Measurements from ENCODE around the gene FAM20C.

Gene FAM20C

GRCh38 chr7:151346-152050 is 40.9 kb upstream of the FAM20C start:
- peaks cover 0 to 1% (median 0%) of the 10 kb centered on the region in 5 donors for H3K27me3 ChIP-seq (ENCODE audit: control insufficient read depth in 5 of 5, insufficient read depth in 4 of 5, low read length in 5 of 5)
- peaks cover 0 to 5% (median 0%) of the 10 kb centered on the region in 5 donors for H3K36me3 ChIP-seq (ENCODE audit: control insufficient read depth in 5 of 5, insufficient read depth in 5 of 5, low read length in 5 of 5)
- H3K27ac ChIP-seq (ENCODE audit: low read depth, low read length) = no peak overlapping the region
- no peak overlapping the region for H3K4me3 ChIP-seq (ENCODE audit: low read depth in 1 of 5, low read length in 5 of 5)
- no peaks in the 10 kb centered on the region for H3K9me3 ChIP-seq (ENCODE audit: control insufficient read depth in 5 of 5, low read length in 5 of 5)
- peaks cover 0 to 31% (median 22%) of the 10 kb centered on the region in 5 donors for H3K4me1 ChIP-seq (ENCODE audit: control insufficient read depth in 5 of 5, insufficient read depth in 5 of 5, low read length in 5 of 5)
- no peak overlapping the region for H3K9ac ChIP-seq (ENCODE audit: low read length in 5 of 5)

- Histone ChIP-seq H3K4me1 (ENCODE audit: control insufficient read depth in 5 of 5, insufficient read depth in 5 of 5, low read length in 5 of 5) (peaks cover 0 to 35% (median 22%) of the 10 kb centered on the region in 5 donors), H3K9ac (ENCODE audit: low read length in 5 of 5) (no peak overlapping the region), H3K36me3 (ENCODE audit: control insufficient read depth in 5 of 5, insufficient read depth in 5 of 5, low read length in 5 of 5) (no peaks in the 10 kb centered on the region), H3K4me3 (ENCODE audit: low read depth in 1 of 5, low read length in 5 of 5) (no peak overlapping the region), H3K27ac (ENCODE audit: low read depth, low read length) (no peak overlapping the region), H3K9me3 (ENCODE audit: control insufficient read depth in 5 of 5, low read length in 5 of 5) (no peaks in the 10 kb centered on the region), H3K27me3 (ENCODE audit: control insufficient read depth in 5 of 5, insufficient read depth in 4 of 5, low read length in 5 of 5) (peaks cover 0 to 8% (median 0%) of the 10 kb centered on the region in 5 donors)
These were observed 39.5 kb upstream of the FAM20C start for GRCh38 chr7:152702-153391.

DNA sequence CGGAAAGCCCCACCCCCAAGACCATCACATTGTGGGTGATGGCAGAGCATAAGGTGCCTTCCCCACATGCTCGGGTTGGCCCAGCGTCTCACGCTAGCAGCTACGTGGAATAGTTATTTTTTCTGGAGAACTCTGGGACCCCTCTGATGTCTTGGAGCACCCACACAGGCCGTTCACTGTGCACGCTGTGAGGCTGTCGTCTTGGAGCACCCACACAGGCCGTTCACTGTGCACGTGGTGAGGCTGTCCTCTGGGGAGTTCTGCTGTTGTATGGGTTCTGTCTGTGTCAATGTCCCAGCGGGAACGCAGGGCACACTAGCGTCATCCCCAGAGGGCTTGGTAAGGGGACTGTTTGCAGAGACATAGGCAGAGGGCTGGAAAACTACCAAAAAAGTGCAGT is 38.8 kb upstream of the FAM20C start:
- Histone ChIP-seq H3K4me1 (ENCODE audit: control insufficient read depth in 5 of 5, insufficient read depth in 5 of 5, low read length in 5 of 5) (peaks cover 0 to 32% (median 20%) of the 10 kb centered on the region in 5 donors), H3K4me3 (ENCODE audit: low read depth in 1 of 5, low read length in 5 of 5) (no peak overlapping the region), H3K27ac (ENCODE audit: low read depth, low read length) (no peak overlapping the region), H3K27me3 (ENCODE audit: control insufficient read depth in 5 of 5, insufficient read depth in 4 of 5, low read length in 5 of 5) (peaks cover 0 to 8% (median 0%) of the 10 kb centered on the region in 5 donors), H3K9ac (ENCODE audit: low read length in 5 of 5) (no peak overlapping the region), H3K36me3 (ENCODE audit: control insufficient read depth in 5 of 5, insufficient read depth in 5 of 5, low read length in 5 of 5) (no peaks in the 10 kb centered on the region), H3K9me3 (ENCODE audit: control insufficient read depth in 5 of 5, low read length in 5 of 5) (no peaks in the 10 kb centered on the region)

DNA sequence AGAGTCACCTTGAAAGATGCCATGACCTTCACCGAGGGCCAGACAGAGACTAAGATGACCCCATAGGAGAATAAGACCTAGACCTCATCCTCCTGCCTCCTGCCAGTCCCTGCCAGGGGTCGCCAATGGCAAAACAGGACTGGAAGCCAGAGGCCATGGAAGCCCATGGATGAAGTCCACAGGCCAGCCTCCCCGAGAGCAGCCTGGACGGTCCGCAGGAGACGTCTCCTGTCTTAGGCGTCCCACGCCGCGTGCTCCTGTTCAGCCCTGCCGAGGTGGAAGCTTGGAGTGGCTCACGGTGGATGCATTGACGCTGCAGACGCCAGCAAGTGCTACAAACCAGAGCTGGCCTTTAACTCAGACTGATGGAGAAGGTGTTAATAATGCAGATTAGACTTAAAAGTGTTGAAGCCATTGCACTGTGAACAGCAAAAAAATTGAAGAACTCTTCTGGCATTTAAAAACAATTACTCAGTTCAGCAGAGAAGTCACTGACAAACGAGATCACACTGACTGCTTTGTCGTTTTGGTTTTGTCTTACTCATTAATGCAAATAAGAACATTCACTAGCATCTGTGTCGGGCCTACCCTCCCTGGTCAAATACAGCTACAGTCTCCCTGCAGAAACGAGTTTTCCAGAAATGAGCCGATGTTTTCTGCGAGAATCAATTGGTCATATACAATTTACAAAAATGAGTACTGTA is 38.1 kb upstream of the FAM20C start:
- no peak overlapping the region for H3K4me3 ChIP-seq (ENCODE audit: low read depth in 1 of 5, low read length in 5 of 5)
- H3K27me3 ChIP-seq (ENCODE audit: control insufficient read depth in 5 of 5, insufficient read depth in 4 of 5, low read length in 5 of 5) = peaks cover 0 to 8% (median 0%) of the 10 kb centered on the region in 5 donors
- H3K9me3 ChIP-seq (ENCODE audit: control insufficient read depth in 5 of 5, low read length in 5 of 5) = no peaks in the 10 kb centered on the region
- peaks cover 0 to 28% (median 16%) of the 10 kb centered on the region in 5 donors for H3K4me1 ChIP-seq (ENCODE audit: control insufficient read depth in 5 of 5, insufficient read depth in 5 of 5, low read length in 5 of 5)
- H3K27ac ChIP-seq (ENCODE audit: low read depth, low read length) = no peak overlapping the region
- H3K36me3 ChIP-seq (ENCODE audit: control insufficient read depth in 5 of 5, insufficient read depth in 5 of 5, low read length in 5 of 5) = no peaks in the 10 kb centered on the region
- no peak overlapping the region for H3K9ac ChIP-seq (ENCODE audit: low read length in 5 of 5)

GRCh38 chr7:155469-155900 is 36.9 kb upstream of the FAM20C start:
- Histone ChIP-seq H3K27me3 (ENCODE audit: control insufficient read depth in 5 of 5, insufficient read depth in 4 of 5, low read length in 5 of 5) (peaks cover 0 to 8% (median 1%) of the 10 kb centered on the region in 5 donors), H3K4me1 (ENCODE audit: control insufficient read depth in 5 of 5, insufficient read depth in 5 of 5, low read length in 5 of 5) (peaks cover 0 to 17% (median 6%) of the 10 kb centered on the region in 5 donors), H3K9ac (ENCODE audit: low read length in 5 of 5) (no peak overlapping the region), H3K27ac (ENCODE audit: low read depth, low read length) (no peak overlapping the region), H3K36me3 (ENCODE audit: control insufficient read depth in 5 of 5, insufficient read depth in 5 of 5, low read length in 5 of 5) (no peaks in the 10 kb centered on the region), H3K4me3 (ENCODE audit: low read depth in 1 of 5, low read length in 5 of 5) (no peak overlapping the region), H3K9me3 (ENCODE audit: control insufficient read depth in 5 of 5, low read length in 5 of 5) (no peaks in the 10 kb centered on the region)

GRCh38 chr7:156111-157007 is 36.0 kb upstream of the FAM20C start:
- Histone ChIP-seq H3K9me3 (ENCODE audit: control insufficient read depth in 5 of 5, low read length in 5 of 5) (no peaks in the 10 kb centered on the region), H3K4me1 (ENCODE audit: control insufficient read depth in 5 of 5, insufficient read depth in 5 of 5, low read length in 5 of 5) (peaks cover 0 to 11% (median 0%) of the 10 kb centered on the region in 5 donors), H3K9ac (ENCODE audit: low read length in 5 of 5) (no peak overlapping the region), H3K36me3 (ENCODE audit: control insufficient read depth in 5 of 5, insufficient read depth in 5 of 5, low read length in 5 of 5) (no peaks in the 10 kb centered on the region), H3K27me3 (ENCODE audit: control insufficient read depth in 5 of 5, insufficient read depth in 4 of 5, low read length in 5 of 5) (peaks cover 0 to 12% (median 4%) of the 10 kb centered on the region in 5 donors), H3K27ac (ENCODE audit: low read depth, low read length) (no peak overlapping the region), H3K4me3 (ENCODE audit: low read depth in 1 of 5, low read length in 5 of 5) (no peak overlapping the region)

DNA sequence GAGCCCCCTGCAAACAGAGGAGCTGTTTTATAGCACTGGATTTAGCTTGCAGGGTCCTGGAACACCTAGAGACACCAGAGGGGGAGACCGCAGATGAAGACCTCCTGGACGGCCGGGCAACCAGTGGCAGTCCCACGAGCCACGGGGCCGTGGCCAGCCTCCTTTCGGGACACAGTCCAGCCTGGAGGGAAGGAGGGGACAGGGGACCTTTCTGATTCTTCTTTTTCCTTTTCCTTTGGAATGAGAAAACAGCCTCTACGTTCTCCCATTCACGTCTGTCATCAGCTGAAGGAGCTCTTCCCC is 35.4 kb upstream of the FAM20C start:
- no peaks in the 10 kb centered on the region for H3K36me3 ChIP-seq (ENCODE audit: control insufficient read depth in 5 of 5, insufficient read depth in 5 of 5, low read length in 5 of 5)
- H3K4me1 ChIP-seq (ENCODE audit: control insufficient read depth in 5 of 5, insufficient read depth in 5 of 5, low read length in 5 of 5) = peaks cover 0 to 11% (median 0%) of the 10 kb centered on the region in 5 donors
- H3K27ac ChIP-seq (ENCODE audit: low read depth, low read length) = no peak overlapping the region
- no peak overlapping the region for H3K4me3 ChIP-seq (ENCODE audit: low read depth in 1 of 5, low read length in 5 of 5)
- peaks cover 0 to 13% (median 6%) of the 10 kb centered on the region in 5 donors for H3K27me3 ChIP-seq (ENCODE audit: control insufficient read depth in 5 of 5, insufficient read depth in 4 of 5, low read length in 5 of 5)
- no peaks in the 10 kb centered on the region for H3K9me3 ChIP-seq (ENCODE audit: control insufficient read depth in 5 of 5, low read length in 5 of 5)
- H3K9ac ChIP-seq (ENCODE audit: low read length in 5 of 5) = no peak overlapping the region

DNA sequence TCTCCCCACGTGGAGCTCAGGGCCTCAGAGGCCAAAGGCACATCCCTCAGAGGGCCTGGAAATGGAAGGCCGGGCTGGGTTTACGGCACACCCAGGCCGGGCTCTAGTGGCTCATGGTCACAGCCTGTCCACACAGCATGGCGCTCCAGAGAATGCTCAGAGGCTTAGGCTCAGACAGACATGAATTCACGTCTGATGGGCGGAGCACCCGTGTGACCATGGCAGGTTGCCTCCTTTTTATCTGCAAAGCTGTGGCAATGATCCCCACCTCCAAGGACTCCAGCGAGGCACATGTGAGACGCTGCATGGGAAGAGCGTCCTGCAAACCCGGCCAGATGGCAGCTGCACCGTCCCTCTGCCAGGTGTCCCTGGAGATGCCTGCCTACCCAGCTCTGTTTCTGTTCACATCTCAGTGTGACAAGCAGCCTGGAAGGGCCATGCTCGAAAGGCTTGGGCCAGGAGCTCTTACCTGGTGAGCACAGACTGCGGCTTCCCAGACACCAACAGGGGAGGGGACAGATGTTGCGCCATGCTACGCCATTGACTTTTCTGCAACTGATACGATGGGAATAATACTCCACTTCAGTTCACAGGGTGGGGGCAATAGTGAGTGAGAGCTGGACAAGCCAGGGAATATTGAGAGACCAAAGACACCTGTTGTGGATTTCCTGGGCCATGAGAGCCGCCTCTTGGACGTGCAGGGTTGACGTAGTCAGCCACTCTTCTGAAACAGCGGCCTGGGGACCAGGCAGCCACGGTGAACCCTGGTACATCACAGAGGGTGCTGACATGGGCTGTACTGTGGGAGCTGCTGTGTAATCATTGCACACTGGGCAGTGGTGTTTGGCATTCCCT is 34.4 kb upstream of the FAM20C start:
- Histone ChIP-seq H3K27ac (ENCODE audit: low read depth, low read length) (no peak overlapping the region), H3K9ac (ENCODE audit: low read length in 5 of 5) (no peak overlapping the region), H3K4me3 (ENCODE audit: low read depth in 1 of 5, low read length in 5 of 5) (no peak overlapping the region), H3K36me3 (ENCODE audit: control insufficient read depth in 5 of 5, insufficient read depth in 5 of 5, low read length in 5 of 5) (no peaks in the 10 kb centered on the region), H3K27me3 (ENCODE audit: control insufficient read depth in 5 of 5, insufficient read depth in 4 of 5, low read length in 5 of 5) (peaks cover 0 to 20% (median 15%) of the 10 kb centered on the region in 5 donors), H3K9me3 (ENCODE audit: control insufficient read depth in 5 of 5, low read length in 5 of 5) (no peaks in the 10 kb centered on the region), H3K4me1 (ENCODE audit: control insufficient read depth in 5 of 5, insufficient read depth in 5 of 5, low read length in 5 of 5) (peaks cover 0 to 17% (median 0%) of the 10 kb centered on the region in 5 donors)

GRCh38 chr7:158771-159170 is 33.6 kb upstream of the FAM20C start:
- peaks cover 0 to 20% (median 0%) of the 10 kb centered on the region in 5 donors for H3K4me1 ChIP-seq (ENCODE audit: control insufficient read depth in 5 of 5, insufficient read depth in 5 of 5, low read length in 5 of 5)
- no peak overlapping the region for H3K4me3 ChIP-seq (ENCODE audit: low read depth in 1 of 5, low read length in 5 of 5)
- no peak overlapping the region for H3K27ac ChIP-seq (ENCODE audit: low read depth, low read length)
- no peaks in the 10 kb centered on the region for H3K9me3 ChIP-seq (ENCODE audit: control insufficient read depth in 5 of 5, low read length in 5 of 5)
- H3K9ac ChIP-seq (ENCODE audit: low read length in 5 of 5) = no peak overlapping the region
- no peaks in the 10 kb centered on the region for H3K36me3 ChIP-seq (ENCODE audit: control insufficient read depth in 5 of 5, insufficient read depth in 5 of 5, low read length in 5 of 5)
- peaks cover 0 to 26% (median 20%) of the 10 kb centered on the region in 5 donors for H3K27me3 ChIP-seq (ENCODE audit: control insufficient read depth in 5 of 5, insufficient read depth in 4 of 5, low read length in 5 of 5)
